ENCODE data around the gene PHLPP1. TPM values are rescaled to one million over a fixed set of nuclear protein-coding genes. Genes with fewer than 3 reads are reported as not detected.

PHLPP1 gene
- total RNA-seq, 1 experiment from 2014 or later = 28.0 TPM

GRCh38 chr18:62846313-62846712 is 131.0 kb downstream of the PHLPP1 start:
- peaks cover 8% of the 10 kb centered on the region for H3K36me3 Mint-ChIP-seq (ENCODE audit: insufficient read depth, unreplicated experiment)
- no TSS peak for BruUV-seq (replicated peaks)
- H3K27ac Mint-ChIP-seq (ENCODE audit: unreplicated experiment) = no peak overlapping the region
- DNase-seq = no peak
- no peaks in the 10 kb centered on the region for H3K9me3 Mint-ChIP-seq (ENCODE audit: low read depth, unreplicated experiment)
- TF ChIP-seq, protein P1, sequence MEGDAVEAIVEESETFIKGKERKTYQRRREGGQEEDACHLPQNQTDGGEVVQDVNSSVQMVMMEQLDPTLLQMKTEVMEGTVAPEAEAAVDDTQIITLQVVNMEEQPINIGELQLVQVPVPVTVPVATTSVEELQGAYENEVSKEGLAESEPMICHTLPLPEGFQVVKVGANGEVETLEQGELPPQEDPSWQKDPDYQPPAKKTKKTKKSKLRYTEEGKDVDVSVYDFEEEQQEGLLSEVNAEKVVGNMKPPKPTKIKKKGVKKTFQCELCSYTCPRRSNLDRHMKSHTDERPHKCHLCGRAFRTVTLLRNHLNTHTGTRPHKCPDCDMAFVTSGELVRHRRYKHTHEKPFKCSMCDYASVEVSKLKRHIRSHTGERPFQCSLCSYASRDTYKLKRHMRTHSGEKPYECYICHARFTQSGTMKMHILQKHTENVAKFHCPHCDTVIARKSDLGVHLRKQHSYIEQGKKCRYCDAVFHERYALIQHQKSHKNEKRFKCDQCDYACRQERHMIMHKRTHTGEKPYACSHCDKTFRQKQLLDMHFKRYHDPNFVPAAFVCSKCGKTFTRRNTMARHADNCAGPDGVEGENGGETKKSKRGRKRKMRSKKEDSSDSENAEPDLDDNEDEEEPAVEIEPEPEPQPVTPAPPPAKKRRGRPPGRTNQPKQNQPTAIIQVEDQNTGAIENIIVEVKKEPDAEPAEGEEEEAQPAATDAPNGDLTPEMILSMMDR (IDR thresholded peaks at IDR 0.05; ENCODE audit: unreplicated experiment) = no peak
- intact Hi-C loops (cut with micrococcal nuclease; ENCODE audit: unreplicated experiment) = no loop called here
- no peaks in the 10 kb centered on the region for H3K27me3 Mint-ChIP-seq (ENCODE audit: unreplicated experiment)
- CTCF ChIA-PET = no interaction called here
- H3K4me1 Mint-ChIP-seq (ENCODE audit: low read depth, unreplicated experiment) = peaks cover 10% of the 10 kb centered on the region
- no peak overlapping the region for H3K4me3 Mint-ChIP-seq (ENCODE audit: low read depth, unreplicated experiment)

GRCh38 chr18:62847081-62847480 is 131.7 kb downstream of the PHLPP1 start:
- H3K36me3 Mint-ChIP-seq (ENCODE audit: insufficient read depth, unreplicated experiment) = peaks cover 8% of the 10 kb centered on the region
- TF ChIP-seq, protein P1 (IDR thresholded peaks at IDR 0.05; ENCODE audit: unreplicated experiment) = no peak
- H3K27me3 Mint-ChIP-seq (ENCODE audit: unreplicated experiment) = no peaks in the 10 kb centered on the region
- no peak overlapping the region for H3K4me3 Mint-ChIP-seq (ENCODE audit: low read depth, unreplicated experiment)
- no TSS peak for BruUV-seq (replicated peaks)
- peaks cover 10% of the 10 kb centered on the region for H3K4me1 Mint-ChIP-seq (ENCODE audit: low read depth, unreplicated experiment)
- no peak for DNase-seq
- CTCF ChIA-PET = no interaction called here
- intact Hi-C loops (cut with micrococcal nuclease; ENCODE audit: unreplicated experiment) = no loop called here
- H3K9me3 Mint-ChIP-seq (ENCODE audit: low read depth, unreplicated experiment) = no peaks in the 10 kb centered on the region
- no peak overlapping the region for H3K27ac Mint-ChIP-seq (ENCODE audit: unreplicated experiment)

- Mint-ChIP-seq H3K27me3 (ENCODE audit: unreplicated experiment) (no peaks in the 10 kb centered on the region), H3K9me3 (ENCODE audit: low read depth, unreplicated experiment) (no peaks in the 10 kb centered on the region), H3K4me1 (ENCODE audit: low read depth, unreplicated experiment) (peaks cover 18% of the 10 kb centered on the region), H3K36me3 (ENCODE audit: insufficient read depth, unreplicated experiment) (peaks cover 8% of the 10 kb centered on the region), H3K4me3 (ENCODE audit: low read depth, unreplicated experiment) (no peak overlapping the region), H3K27ac (ENCODE audit: unreplicated experiment) (no peak overlapping the region)
- TF ChIP-seq, protein P1 (IDR thresholded peaks at IDR 0.05; ENCODE audit: unreplicated experiment) = no peak
- CTCF ChIA-PET = no interaction called here
- no TSS peak for BruUV-seq (replicated peaks)
- no peak for DNase-seq
- intact Hi-C loops (cut with micrococcal nuclease; ENCODE audit: unreplicated experiment) = no loop called here
Measured at GRCh38 chr18:62848946-62849345, 133.6 kb downstream of the PHLPP1 start.

GRCh38 chr18:62850619-62851306 is 135.4 kb downstream of the PHLPP1 start:
- peak; percentile 20 for DNase-seq
- Mint-ChIP-seq H3K27ac (ENCODE audit: unreplicated experiment) (peak overlapping the region; percentile 73), H3K9me3 (ENCODE audit: low read depth, unreplicated experiment) (no peaks in the 10 kb centered on the region), H3K4me1 (ENCODE audit: low read depth, unreplicated experiment) (peaks cover 18% of the 10 kb centered on the region), H3K36me3 (ENCODE audit: insufficient read depth, unreplicated experiment) (peaks cover 8% of the 10 kb centered on the region), H3K27me3 (ENCODE audit: unreplicated experiment) (no peaks in the 10 kb centered on the region), H3K4me3 (ENCODE audit: low read depth, unreplicated experiment) (peak overlapping the region; percentile 29)
- CTCF ChIA-PET = interaction anchor here (0.6 to 0.7 kb wide), 3 partner anchors 18 to 365 kb away, joined by 3 to 4 read pairs (median 3); no protein-coding TSS in a partner anchor
- intact Hi-C loops (cut with micrococcal nuclease; ENCODE audit: unreplicated experiment) = no loop called here
- TF ChIP-seq, protein P1 (IDR thresholded peaks at IDR 0.05; ENCODE audit: unreplicated experiment) = no peak
- no TSS peak for BruUV-seq (replicated peaks)

Measured in Calu3 (cell line).